PC-3 (cell line): Measurements from ENCODE around the gene ENPP7. TPM values are rescaled to one million over a fixed set of nuclear protein-coding genes. Genes with fewer than 3 reads are reported as not detected.

Experiments
- ATAC-seq: fragments of 200-7000 bp; cut with Tn5 transposase; 2 replicates; pipeline ENCODE4 v1.9.1; 2020; ENCODE audit warnings: mild to moderate bottlenecking, moderate library complexity
- BruUV-seq: library from RNA; stranded (reverse); fragments of 400-500 nt; replicated peaks from 2 replicates; lab custom pipeline; 2021; lab: Mats Ljungman, UMichigan
- CTCF ChIA-PET: fragments of 300-600 bp; sonication (Branson Sonifier 250); formaldehyde crosslinking; loops from one replicate; lab custom pipeline; 2022; ENCODE audit warnings: antibody characterized with exemption; lab: Charles Lee
- POLR2A ChIA-PET: fragments of 300-600 bp; sonication (Branson Sonifier 250); formaldehyde crosslinking; loops from one replicate; lab custom pipeline; 2022; ENCODE audit warnings: antibody characterized with exemption; ENCODE audit not compliant: unreplicated experiment; lab: Charles Lee
- DNase-seq: peaks from one replicate; pipeline ENCODE4 v3.0.0-alpha.2; 2015
- H2AFZ ChIP-seq: fragments of 300-600 bp; sonication (generic); 2 replicates; pipeline ENCODE4 v1.6.0; 2016; ENCODE audit warnings: antibody characterized with exemption, low read length
- H3F3A ChIP-seq: fragments of 300-600 bp; sonication (generic); one replicate; pipeline ENCODE4 v1.6.0; 2017; ENCODE audit warnings: antibody characterized with exemption, low read length, control low read depth, mild to moderate bottlenecking; ENCODE audit not compliant: unreplicated experiment
- H3K27ac ChIP-seq: fragments of 300-600 bp; sonication (generic); 2 replicates; pipeline ENCODE4 v1.5.1; 2016; ENCODE audit warnings: mild to moderate bottlenecking, low read length
- H3K27me3 ChIP-seq: fragments of 300-600 bp; sonication (generic); 2 replicates; pipeline ENCODE4 v1.6.1; 2016; ENCODE audit warnings: low read length, mixed read lengths
- H3K36me3 ChIP-seq: fragments of 300-600 bp; sonication (generic); 2 replicates; pipeline ENCODE4 v1.6.1; 2016; ENCODE audit warnings: low read depth, mixed run types, low read length, mixed read lengths
- H3K4me1 ChIP-seq: fragments of 300-600 bp; sonication (generic); 2 replicates; pipeline ENCODE4 v1.5.1; 2016; ENCODE audit warnings: low read length; ENCODE audit not compliant: insufficient read depth
- H3K4me2 ChIP-seq: fragments of 300-600 bp; sonication (generic); 2 replicates; pipeline ENCODE4 v1.6.0; 2016; ENCODE audit warnings: low read length
- H3K4me3 ChIP-seq: fragments of 300-600 bp; sonication (generic); 2 replicates; pipeline ENCODE4 v1.5.1; 2016; ENCODE audit warnings: mild to moderate bottlenecking, low read length, mixed read lengths
- H3K79me2 ChIP-seq: fragments of 300-600 bp; sonication (generic); 2 replicates; pipeline ENCODE4 v1.6.1; 2017; ENCODE audit warnings: low read length, mixed read lengths
- H3K9ac ChIP-seq: fragments of 300-600 bp; sonication (generic); 2 replicates; pipeline ENCODE4 v1.6.0; 2016; ENCODE audit warnings: mild to moderate bottlenecking, low read length
- H3K9me2 ChIP-seq: fragments of 300-600 bp; sonication (generic); replicated peaks from 2 replicates; pipeline ENCODE4 v1.6.1; 2016; ENCODE audit warnings: mixed run types, low read length, mixed read lengths
- H3K9me3 ChIP-seq: fragments of 300-600 bp; sonication (generic); 2 replicates; pipeline ENCODE4 v1.6.1; 2016; ENCODE audit warnings: low read length, mixed read lengths
- H4K20me1 ChIP-seq: fragments of 300-600 bp; sonication (generic); 2 replicates; pipeline ENCODE4 v1.6.1; 2016; ENCODE audit warnings: low read length, mixed read lengths
- CTCF ChIP-seq: fragments of 300-600 bp; sonication (generic); conservative IDR thresholded peaks from 2 replicates; pipeline ENCODE4 v1.5.1; 2017; ENCODE audit warnings: antibody characterized with exemption, low read depth, mild to moderate bottlenecking, low read length
- EZH2 ChIP-seq: fragments of 300-600 bp; sonication (generic); IDR thresholded peaks from one replicate; pipeline ENCODE4 v1.6.1; 2017; ENCODE audit warnings: antibody characterized with exemption, mild to moderate bottlenecking, low read length; ENCODE audit not compliant: unreplicated experiment
- EZH2phosphoT487 ChIP-seq: fragments of 300-600 bp; sonication (generic); IDR thresholded peaks from 2 replicates; pipeline ENCODE4 v1.6.1; 2018; ENCODE audit warnings: mild to moderate bottlenecking, antibody characterized with exemption, low read length, borderline replicate concordance
- intact Hi-C: fragments of 100-400 bp; cut with micrococcal nuclease; formaldehyde crosslinking; loops from 2 replicates; pipeline ENCODE4 v1.9.0; 2023
- total RNA-seq: library from RNA; depleted of rRNA; stranded (reverse); fragments of >200 nt; gene quantifications from 2 replicates; pipeline ENCODE4 v1.2.3, GENCODE V29; 2014

ENPP7 gene
- total RNA-seq, 1 experiment from 2014 or later, result not detected

GRCh38 chr17:79777120-79777893 lies 46.6 kb downstream of the ENPP7 start:
- Histone ChIP-seq H3K79me2 (peaks cover 34% of the 10 kb centered on the region), H3K9me2 (no peaks in the 10 kb centered on the region), H3K9ac (peak overlapping the region; percentile 50), H2AFZ (peak overlapping the region; percentile 76), H3K4me2 (peak overlapping the region; percentile 96), H3K27me3 (no peaks in the 10 kb centered on the region), H3K4me1 (peaks cover 33% of the 10 kb centered on the region), H3F3A (no peaks in the 10 kb centered on the region), H3K27ac (no peak overlapping the region), H3K9me3 (no peaks in the 10 kb centered on the region), H3K4me3 (peak overlapping the region; percentile 70), H4K20me1 (peaks cover 10% of the 10 kb centered on the region; the same call in 1 of the 2 replicates), H3K36me3 (peaks cover 17% of the 10 kb centered on the region; the same call in 1 of the 2 replicates)
- peak; percentile 53 for TF ChIP-seq CTCF
- TF ChIP-seq EZH2, result no peak
- intact Hi-C loops, result loop anchor here (1.0 kb wide), 1 partner anchor 26 kb away; no protein-coding TSS in a partner anchor
- BruUV-seq, result TSS peak; percentile 81
- CTCF ChIA-PET, result interaction anchor here (0.7 kb wide), 2 partner anchors 33 to 36 kb away, joined by 3 to 4 read pairs; no protein-coding TSS in a partner anchor
- POLR2A ChIA-PET, result no interaction called here
- DNase-seq (peak; percentile 82), ATAC-seq (peak; percentile 53)

GRCh38 chr17:79777894-79778503 lies 47.3 kb downstream of the ENPP7 start, which contains the start of gene CBX2:
CBX2 (plus strand) TSS chr17:79778148; CDS start chr17:79778236, 88 bp downstream.
- peak; percentile 59; the same call in 1 of the 2 replicates for TF ChIP-seq EZH2phosphoT487
- TF ChIP-seq EZH2, result no peak
- H4K20me1 ChIP-seq, result peaks cover 10% of the 10 kb centered on the region; the same call in 1 of the 2 replicates
- ATAC-seq (peak; percentile 67), DNase-seq (peak; percentile 78)
- peaks cover 33% of the 10 kb centered on the region for H3K4me1 ChIP-seq
- peak within 1 kb of the TSS; percentile 80 for H2AFZ ChIP-seq
- no peaks in the 10 kb centered on the region for H3F3A ChIP-seq
- peak within 1 kb of the TSS; percentile 96 for H3K4me2 ChIP-seq
- H3K27me3 ChIP-seq, result no peaks in the 10 kb centered on the region
- no peaks in the 10 kb centered on the region for H3K9me2 ChIP-seq
- BruUV-seq, result no TSS peak
- ChIA-PET POLR2A (interaction anchor here (0.6 kb wide), 1 partner anchor 69 kb away, joined by 3 read pairs; no protein-coding TSS in a partner anchor), CTCF (no interaction called here)
- H3K4me3 ChIP-seq, result peak within 1 kb of the TSS; percentile 92
- H3K36me3 ChIP-seq, result peaks cover 22% of the 10 kb centered on the region; the same call in 1 of the 2 replicates
- H3K9ac ChIP-seq, result peak within 1 kb of the TSS; percentile 53
- H3K27ac ChIP-seq, result peak within 1 kb of the TSS; percentile 17; the same call in 1 of the 2 replicates
- H3K79me2 ChIP-seq, result peaks cover 34% of the 10 kb centered on the region
- no peaks in the 10 kb centered on the region for H3K9me3 ChIP-seq
- intact Hi-C loops, result loop anchor here (1.0 to 2.0 kb wide), 2 partner anchors 19 to 27 kb away; partner anchors contain the start of gene CBX8

- Histone ChIP-seq H3K27me3 (no peaks in the 10 kb centered on the region), H3K9me2 (no peaks in the 10 kb centered on the region), H3K79me2 (peaks cover 34% of the 10 kb centered on the region), H3F3A (no peaks in the 10 kb centered on the region), H3K4me1 (peaks cover 33% of the 10 kb centered on the region), H3K9ac (peak overlapping the region; percentile 53), H3K4me3 (peak overlapping the region; percentile 92), H4K20me1 (peaks cover 10% of the 10 kb centered on the region; the same call in 1 of the 2 replicates), H3K27ac (no peak overlapping the region), H3K36me3 (peaks cover 23% of the 10 kb centered on the region; the same call in 1 of the 2 replicates), H3K9me3 (no peaks in the 10 kb centered on the region), H2AFZ (peak overlapping the region; percentile 80), H3K4me2 (peak overlapping the region; percentile 93)
- intact Hi-C loops, result loop anchor here (2.0 kb wide), 1 partner anchor 18 kb away; the partner anchor contains the start of gene CBX8
- ChIA-PET POLR2A (interaction anchor here (0.6 kb wide), 1 partner anchor 69 kb away, joined by 3 read pairs; no protein-coding TSS in a partner anchor), CTCF (no interaction called here)
- BruUV-seq, result no TSS peak
- peak; percentile 6; the same call in 1 of the 2 replicates for ATAC-seq
- DNase-seq, result peak; percentile 41
- no peak for TF ChIP-seq EZH2
- no peak for TF ChIP-seq EZH2phosphoT487
- no peak for TF ChIP-seq CTCF
Measured at GRCh38 chr17:79778504-79779083, 47.9 kb downstream of the ENPP7 start.
